A375 (cell line): ENCODE measurements around the gene NLRP4. TPM values are rescaled to one million over a fixed set of nuclear protein-coding genes. Genes with fewer than 3 reads are reported as not detected.

Source experiments
- total RNA-seq: library from RNA; depleted of rRNA; stranded (reverse); fragments of >200 nt; shearing (Covaris generic); gene quantifications from 2 replicates; pipeline ENCODE4 v1.2.3, GENCODE V29; 2014; rRNA removed

NLRP4 gene
- total RNA-seq, result 0.11 TPM in 1 of 2 replicates, not detected in the other

GRCh38 chr19:55836340-55836739 is at the start of gene NLRP4:
TSS of gene NLRP4 (plus strand) at chr19:55836540. CDS start at chr19:55852081, 15,541 bp downstream.

GRCh38 chr19:55831846-55832245 is 4.5 kb upstream of the NLRP4 start, which contains the start of gene NLRP11:
TSS of gene NLRP11 (minus strand) at chr19:55831999. CDS start at chr19:55818174, 13,825 bp downstream.

Other genes with a start within 250 kb of the NLRP4 start
- 9.3 and 10.3 TPM in 2 replicates for gene FIZ1, start 237.0 kb upstream of the NLRP4 start, total RNA-seq
- gene ZNF524, start 236.3 kb upstream of the NLRP4 start, total RNA-seq, result 8.6 and 12.3 TPM in 2 replicates
- gene ZNF865, start 230.9 kb upstream of the NLRP4 start, total RNA-seq, result 2.7 and 3.7 TPM in 2 replicates
- 5.2 and 6.1 TPM in 2 replicates for gene ZNF784, start 212.0 kb upstream of the NLRP4 start, total RNA-seq
- 15.3 and 22.6 TPM in 2 replicates for gene ZNF580, start 195.5 kb upstream of the NLRP4 start, total RNA-seq
- 28.6 and 29.3 TPM in 2 replicates for gene ZNF581, start 192.9 kb upstream of the NLRP4 start, total RNA-seq
- 26.5 and 33.1 TPM in 2 replicates for gene CCDC106, start 188.3 kb upstream of the NLRP4 start, total RNA-seq
- gene U2AF2, start 181.5 kb upstream of the NLRP4 start, total RNA-seq, result 291 and 325 TPM in 2 replicates
- gene EPN1, start 161.3 kb upstream of the NLRP4 start, total RNA-seq, result 79.8 and 91.3 TPM in 2 replicates
- not detected in 2 replicates for gene NLRP9, start 98.1 kb upstream of the NLRP4 start, total RNA-seq
- gene RFPL4A, start 77.4 kb upstream of the NLRP4 start, total RNA-seq, result 1.0 and 2.7 TPM in 2 replicates
- 0.37 TPM in 1 of 2 replicates, not detected in the other for gene RFPL4AL1, start 67.4 kb upstream of the NLRP4 start, total RNA-seq
- 0.75 and 1.3 TPM in 2 replicates for gene NLRP11, start 4.5 kb upstream of the NLRP4 start, total RNA-seq
- not detected in 2 replicates for gene NLRP13, start 95.8 kb downstream of the NLRP4 start, total RNA-seq
- not detected in 2 replicates for gene NLRP8, start 111.3 kb downstream of the NLRP4 start, total RNA-seq
- 0.03 and 0.04 TPM in 2 replicates for gene NLRP5, start 150.2 kb downstream of the NLRP4 start, total RNA-seq